ENCODE results near the gene CEBPA. TPM values are rescaled to one million over a fixed set of nuclear protein-coding genes. Genes with fewer than 3 reads are reported as not detected.

The CEBPA gene
- total RNA-seq, 1 donor from 2014 or later: 0.45 TPM

DNA sequence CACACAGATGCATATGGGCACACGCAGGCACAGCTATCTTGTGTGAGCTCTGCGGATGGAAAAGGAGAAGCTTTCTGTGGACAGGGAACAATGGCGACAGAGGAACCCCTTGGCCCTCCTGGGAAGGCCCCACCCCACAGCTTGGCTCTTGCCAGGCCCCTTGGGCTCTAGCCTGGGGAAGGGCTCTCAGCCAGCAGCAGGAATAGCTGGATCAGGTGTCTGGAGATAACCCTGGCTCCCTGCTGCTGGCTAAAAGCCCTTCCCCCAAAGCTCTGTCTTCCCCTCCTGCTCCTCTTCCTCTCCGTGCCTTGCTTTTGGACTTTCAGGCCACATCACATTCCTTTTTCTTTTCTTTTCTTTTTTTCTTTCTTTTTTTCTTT, 24.3 kb downstream of the CEBPA start:
- no peak for TF ChIP-seq EZH2 (IDR thresholded peaks at IDR 0.05; ENCODE audit: insufficient read depth, low read length)
- TF ChIP-seq, protein P1, sequence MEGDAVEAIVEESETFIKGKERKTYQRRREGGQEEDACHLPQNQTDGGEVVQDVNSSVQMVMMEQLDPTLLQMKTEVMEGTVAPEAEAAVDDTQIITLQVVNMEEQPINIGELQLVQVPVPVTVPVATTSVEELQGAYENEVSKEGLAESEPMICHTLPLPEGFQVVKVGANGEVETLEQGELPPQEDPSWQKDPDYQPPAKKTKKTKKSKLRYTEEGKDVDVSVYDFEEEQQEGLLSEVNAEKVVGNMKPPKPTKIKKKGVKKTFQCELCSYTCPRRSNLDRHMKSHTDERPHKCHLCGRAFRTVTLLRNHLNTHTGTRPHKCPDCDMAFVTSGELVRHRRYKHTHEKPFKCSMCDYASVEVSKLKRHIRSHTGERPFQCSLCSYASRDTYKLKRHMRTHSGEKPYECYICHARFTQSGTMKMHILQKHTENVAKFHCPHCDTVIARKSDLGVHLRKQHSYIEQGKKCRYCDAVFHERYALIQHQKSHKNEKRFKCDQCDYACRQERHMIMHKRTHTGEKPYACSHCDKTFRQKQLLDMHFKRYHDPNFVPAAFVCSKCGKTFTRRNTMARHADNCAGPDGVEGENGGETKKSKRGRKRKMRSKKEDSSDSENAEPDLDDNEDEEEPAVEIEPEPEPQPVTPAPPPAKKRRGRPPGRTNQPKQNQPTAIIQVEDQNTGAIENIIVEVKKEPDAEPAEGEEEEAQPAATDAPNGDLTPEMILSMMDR (IDR thresholded peaks at IDR 0.05; ENCODE audit: insufficient read depth, low read depth, low read length): no peak
- peaks cover 7% of the 10 kb centered on the region for H3K4me1 Mint-ChIP-seq (ENCODE audit: low read depth, unreplicated experiment)
- H4K20me1 ChIP-seq (ENCODE audit: insufficient read depth, low read length): no peaks in the 10 kb centered on the region
- no peaks in the 10 kb centered on the region for H3K9me3 ChIP-seq (ENCODE audit: insufficient read depth, low read depth, low read length)
- H3K4me1 ChIP-seq (ENCODE audit: insufficient read depth, low read length): peaks cover 10% of the 10 kb centered on the region
- no peak overlapping the region for H3K9ac ChIP-seq (ENCODE audit: low read length)
- no peaks in the 10 kb centered on the region for H3K27me3 ChIP-seq (ENCODE audit: insufficient read depth, low read length)
- peaks cover 10% of the 10 kb centered on the region for H3K27me3 Mint-ChIP-seq (ENCODE audit: low read depth, unreplicated experiment)
- FAIRE-seq: no peak
- no peak overlapping the region for H3K27ac Mint-ChIP-seq (ENCODE audit: unreplicated experiment)
- H3K4me3 ChIP-seq (ENCODE audit: insufficient read depth, low read depth, low read length): no peak overlapping the region
- DNase-seq (ENCODE audit: low read depth): no peak
- H3K36me3 Mint-ChIP-seq (ENCODE audit: low read depth, unreplicated experiment): no peaks in the 10 kb centered on the region
- no peak overlapping the region for H3K4me2 ChIP-seq (ENCODE audit: low read length)
- no peaks in the 10 kb centered on the region for H3K36me3 ChIP-seq (ENCODE audit: insufficient read depth, low read length)
- no peaks in the 10 kb centered on the region for H3K9me3 Mint-ChIP-seq (ENCODE audit: unreplicated experiment)
- H3K4me3 Mint-ChIP-seq (ENCODE audit: unreplicated experiment): no peak overlapping the region
- no peak overlapping the region for H2AFZ ChIP-seq (ENCODE audit: low read depth, low read length)
- H3K27ac ChIP-seq (ENCODE audit: low read depth, low read length): no peak overlapping the region
- H3K79me2 ChIP-seq (ENCODE audit: insufficient read depth, low read length): no peaks in the 10 kb centered on the region

DNA sequence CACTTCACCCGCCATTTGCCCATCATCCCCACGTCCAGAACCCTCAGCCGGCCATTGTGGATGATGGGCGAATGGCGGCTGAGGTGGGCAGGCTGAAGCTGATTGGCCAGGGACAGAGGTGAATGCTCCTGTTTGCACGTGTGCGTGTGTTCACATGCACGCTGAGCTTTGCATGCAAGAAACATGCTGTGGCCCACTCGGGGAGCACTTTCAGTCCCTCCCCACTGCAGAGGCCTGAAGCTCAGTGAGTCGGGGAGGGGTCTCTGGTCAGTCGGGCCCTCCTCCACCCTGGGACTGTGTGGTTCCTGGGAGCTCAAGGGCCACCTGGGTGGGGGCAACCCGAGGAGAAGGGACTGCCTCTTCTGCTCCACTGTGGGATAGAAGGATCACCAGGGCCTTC, 24.9 kb downstream of the CEBPA start:
- no peak overlapping the region for H2AFZ ChIP-seq (ENCODE audit: low read depth, low read length)
- TF ChIP-seq, protein P1 (IDR thresholded peaks at IDR 0.05; ENCODE audit: insufficient read depth, low read depth, low read length): no peak
- no peak for TF ChIP-seq EZH2 (IDR thresholded peaks at IDR 0.05; ENCODE audit: insufficient read depth, low read length)
- Mint-ChIP-seq H3K9me3 (ENCODE audit: unreplicated experiment) (no peaks in the 10 kb centered on the region), H3K27me3 (ENCODE audit: low read depth, unreplicated experiment) (peaks cover 11% of the 10 kb centered on the region), H3K4me3 (ENCODE audit: unreplicated experiment) (no peak overlapping the region), H3K4me1 (ENCODE audit: low read depth, unreplicated experiment) (peaks cover 7% of the 10 kb centered on the region), H3K36me3 (ENCODE audit: low read depth, unreplicated experiment) (no peaks in the 10 kb centered on the region), H3K27ac (ENCODE audit: unreplicated experiment) (no peak overlapping the region)
- no peaks in the 10 kb centered on the region for H3K9me3 ChIP-seq (ENCODE audit: insufficient read depth, low read depth, low read length)
- no peaks in the 10 kb centered on the region for H3K79me2 ChIP-seq (ENCODE audit: insufficient read depth, low read length)
- H3K9ac ChIP-seq (ENCODE audit: low read length): no peak overlapping the region
- no peak overlapping the region for H3K4me3 ChIP-seq (ENCODE audit: insufficient read depth, low read depth, low read length)
- H3K27ac ChIP-seq (ENCODE audit: low read depth, low read length): no peak overlapping the region
- no peaks in the 10 kb centered on the region for H4K20me1 ChIP-seq (ENCODE audit: insufficient read depth, low read length)
- no peak overlapping the region for H3K4me2 ChIP-seq (ENCODE audit: low read length)
- FAIRE-seq (no peak), DNase-seq (ENCODE audit: low read depth) (no peak)
- H3K27me3 ChIP-seq (ENCODE audit: insufficient read depth, low read length): no peaks in the 10 kb centered on the region
- no peaks in the 10 kb centered on the region for H3K36me3 ChIP-seq (ENCODE audit: insufficient read depth, low read length)
- peaks cover 10% of the 10 kb centered on the region for H3K4me1 ChIP-seq (ENCODE audit: insufficient read depth, low read length)

DNA sequence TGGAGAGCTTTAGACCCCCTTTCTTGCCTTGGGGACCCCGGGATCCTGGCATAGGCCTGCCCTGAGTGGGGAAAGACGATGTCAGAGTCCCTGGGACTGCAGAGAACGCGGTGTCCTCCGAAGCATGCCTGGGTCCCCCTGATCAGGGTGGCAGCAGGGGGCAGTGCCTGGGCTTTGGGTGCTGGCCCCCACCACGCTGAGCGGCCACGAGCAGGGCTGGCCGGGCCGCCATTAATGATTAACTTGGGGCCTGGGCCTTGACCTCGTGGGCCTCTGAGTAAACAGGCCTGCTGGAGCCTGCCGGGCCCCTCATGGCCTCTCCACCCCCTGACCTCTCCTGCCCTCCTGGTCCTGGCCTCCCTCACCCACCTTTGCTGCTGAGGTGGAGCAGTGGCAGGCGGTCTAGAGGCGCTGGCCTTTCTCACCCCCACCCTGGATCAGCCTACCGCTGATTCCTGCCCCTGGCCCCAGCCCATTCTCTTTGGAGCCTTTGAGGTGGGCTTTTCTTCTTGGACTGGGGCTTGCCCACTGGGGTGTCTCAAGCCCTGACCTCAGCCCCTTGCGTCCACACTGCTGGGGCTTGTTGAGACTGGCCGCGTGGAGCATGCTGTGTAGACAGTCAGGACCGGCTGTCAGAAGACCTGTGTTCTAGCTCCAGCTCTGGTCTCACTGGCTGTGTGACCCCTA, 26.3 kb downstream of the CEBPA start:
- no peak overlapping the region for H3K9ac ChIP-seq (ENCODE audit: low read length)
- no peaks in the 10 kb centered on the region for H3K27me3 ChIP-seq (ENCODE audit: insufficient read depth, low read length)
- H3K4me1 ChIP-seq (ENCODE audit: insufficient read depth, low read length): peaks cover 10% of the 10 kb centered on the region
- H3K79me2 ChIP-seq (ENCODE audit: insufficient read depth, low read length): no peaks in the 10 kb centered on the region
- no peaks in the 10 kb centered on the region for H3K9me3 ChIP-seq (ENCODE audit: insufficient read depth, low read depth, low read length)
- no peak for TF ChIP-seq EZH2 (IDR thresholded peaks at IDR 0.05; ENCODE audit: insufficient read depth, low read length)
- TF ChIP-seq, protein P1 (IDR thresholded peaks at IDR 0.05; ENCODE audit: insufficient read depth, low read depth, low read length): no peak
- H3K4me3 ChIP-seq (ENCODE audit: insufficient read depth, low read depth, low read length): no peak overlapping the region
- Mint-ChIP-seq H3K27me3 (ENCODE audit: low read depth, unreplicated experiment) (peaks cover 16% of the 10 kb centered on the region), H3K4me3 (ENCODE audit: unreplicated experiment) (no peak overlapping the region), H3K9me3 (ENCODE audit: unreplicated experiment) (no peaks in the 10 kb centered on the region), H3K4me1 (ENCODE audit: low read depth, unreplicated experiment) (peaks cover 7% of the 10 kb centered on the region), H3K36me3 (ENCODE audit: low read depth, unreplicated experiment) (no peaks in the 10 kb centered on the region), H3K27ac (ENCODE audit: unreplicated experiment) (no peak overlapping the region)
- H4K20me1 ChIP-seq (ENCODE audit: insufficient read depth, low read length): no peaks in the 10 kb centered on the region
- no peak overlapping the region for H3K27ac ChIP-seq (ENCODE audit: low read depth, low read length)
- FAIRE-seq (no peak), DNase-seq (ENCODE audit: low read depth) (no peak)
- no peak overlapping the region for H2AFZ ChIP-seq (ENCODE audit: low read depth, low read length)
- H3K4me2 ChIP-seq (ENCODE audit: low read length): no peak overlapping the region
- H3K36me3 ChIP-seq (ENCODE audit: insufficient read depth, low read length): no peaks in the 10 kb centered on the region

Data from astrocyte (in vitro differentiated cells and primary cell).